Measurements from ENCODE around the gene KANTR. TPM values are rescaled to one million over a fixed set of nuclear protein-coding genes. Genes with fewer than 3 reads are reported as not detected.

Gene KANTR
- total RNA-seq, 1 donor from 2014 or later: 14.4 TPM

- peak; percentile 76 for TF ChIP-seq CTCF (conservative IDR thresholded peaks at IDR 0.05)
- no peaks in the 10 kb centered on the region for H3K27me3 Mint-ChIP-seq
- peak overlapping the region; percentile 86 for H3K4me3 Mint-ChIP-seq
- H3K27ac Mint-ChIP-seq: peak overlapping the region; percentile 48
- H3K4me1 Mint-ChIP-seq (ENCODE audit: unreplicated experiment): no peaks in the 10 kb centered on the region
- no peaks in the 10 kb centered on the region for H3K36me3 Mint-ChIP-seq
- no peak for DNase-seq (ENCODE audit: extremely low spot score, unreplicated experiment)
- no peaks in the 10 kb centered on the region for H3K9me3 Mint-ChIP-seq
Observed at GRCh38 chrX:53071604-53072417, 22.1 kb upstream of the KANTR start.

- Mint-ChIP-seq H3K27ac (no peak overlapping the region), H3K27me3 (no peaks in the 10 kb centered on the region), H3K9me3 (no peaks in the 10 kb centered on the region), H3K4me3 (peak overlapping the region; percentile 86), H3K36me3 (no peaks in the 10 kb centered on the region), H3K4me1 (ENCODE audit: unreplicated experiment) (no peaks in the 10 kb centered on the region)
- no peak for DNase-seq (ENCODE audit: extremely low spot score, unreplicated experiment)
- TF ChIP-seq CTCF (conservative IDR thresholded peaks at IDR 0.05): no peak
Observed at GRCh38 chrX:53072418-53073114, 21.4 kb upstream of the KANTR start.

GRCh38 chrX:53073115-53073586 is 20.8 kb upstream of the KANTR start:
- H3K27me3 Mint-ChIP-seq: no peaks in the 10 kb centered on the region

GRCh38 chrX:53075011-53075410 is 18.9 kb upstream of the KANTR start:
- H3K4me1 Mint-ChIP-seq (ENCODE audit: unreplicated experiment): peaks cover 4% of the 10 kb centered on the region
- TF ChIP-seq CTCF (conservative IDR thresholded peaks at IDR 0.05): no peak
- no peak overlapping the region for H3K4me3 Mint-ChIP-seq
- H3K27me3 Mint-ChIP-seq: no peaks in the 10 kb centered on the region
- no peaks in the 10 kb centered on the region for H3K36me3 Mint-ChIP-seq
- DNase-seq (ENCODE audit: extremely low spot score, unreplicated experiment): no peak
- no peaks in the 10 kb centered on the region for H3K9me3 Mint-ChIP-seq
- no peak overlapping the region for H3K27ac Mint-ChIP-seq

More at GRCh38 chrX:53073115-53073586, 20.8 kb upstream of the KANTR start:
- no peak for TF ChIP-seq CTCF (conservative IDR thresholded peaks at IDR 0.05)
- Mint-ChIP-seq H3K4me3 (peak overlapping the region; percentile 59), H3K36me3 (no peaks in the 10 kb centered on the region), H3K9me3 (no peaks in the 10 kb centered on the region), H3K4me1 (ENCODE audit: unreplicated experiment) (no peaks in the 10 kb centered on the region), H3K27ac (no peak overlapping the region)
- DNase-seq (ENCODE audit: extremely low spot score, unreplicated experiment): no peak

- H3K27ac Mint-ChIP-seq: no peak overlapping the region
- no peaks in the 10 kb centered on the region for H3K36me3 Mint-ChIP-seq
- no peaks in the 10 kb centered on the region for H3K27me3 Mint-ChIP-seq
- DNase-seq (ENCODE audit: extremely low spot score, unreplicated experiment): no peak
- no peak for TF ChIP-seq CTCF (conservative IDR thresholded peaks at IDR 0.05)
- peaks cover 12% of the 10 kb centered on the region for H3K4me1 Mint-ChIP-seq (ENCODE audit: unreplicated experiment)
- H3K9me3 Mint-ChIP-seq: no peaks in the 10 kb centered on the region
- H3K4me3 Mint-ChIP-seq: no peak overlapping the region
Observed at GRCh38 chrX:53076671-53077070, 17.3 kb upstream of the KANTR start.
